Gastroesophageal sphincter (tissue), 3 donors: Measurements from ENCODE around the gene MCOLN2.
"Not testable (repeated sequence)": the region's sequence is repeated elsewhere in the genome, so short reads cannot be mapped to it uniquely, and the experiment has no call there.

ENCODE experiments used
- EP300 ChIP-seq: sonication (generic); formaldehyde crosslinking; IDR thresholded peaks from one replicate; pipeline ENCODE4 v1.6.1; 2017; ENCODE audit warnings: antibody characterized with exemption, mild to moderate bottlenecking
- POLR2A ChIP-seq, 2 donors: fragments of 450-650 bp; IDR thresholded peaks; one replicate each; pipeline ENCODE4 v1.6.1; 2017; ENCODE audit warnings: antibody characterized with exemption in 2 of 2, mild to moderate bottlenecking in 2 of 2, moderate library complexity in 1 of 2
- TF ChIP-seq, protein P1 (sequence below), 4 experiments: fragments of 200-600 bp in 2 of 4; fragments of 450-650 bp in 2 of 4; sonication (generic) in 1 of 4; IDR thresholded peaks; one replicate each; pipeline ENCODE4 v1.5.1; 2017 to 2019; ENCODE audit warnings: antibody characterized with exemption in 4 of 4, mild to moderate bottlenecking in 2 of 4, moderate library complexity in 2 of 4

GRCh38 chr1:84986561-84986960, 10.4 kb downstream of the MCOLN2 start:
- TF ChIP-seq, protein P1, sequence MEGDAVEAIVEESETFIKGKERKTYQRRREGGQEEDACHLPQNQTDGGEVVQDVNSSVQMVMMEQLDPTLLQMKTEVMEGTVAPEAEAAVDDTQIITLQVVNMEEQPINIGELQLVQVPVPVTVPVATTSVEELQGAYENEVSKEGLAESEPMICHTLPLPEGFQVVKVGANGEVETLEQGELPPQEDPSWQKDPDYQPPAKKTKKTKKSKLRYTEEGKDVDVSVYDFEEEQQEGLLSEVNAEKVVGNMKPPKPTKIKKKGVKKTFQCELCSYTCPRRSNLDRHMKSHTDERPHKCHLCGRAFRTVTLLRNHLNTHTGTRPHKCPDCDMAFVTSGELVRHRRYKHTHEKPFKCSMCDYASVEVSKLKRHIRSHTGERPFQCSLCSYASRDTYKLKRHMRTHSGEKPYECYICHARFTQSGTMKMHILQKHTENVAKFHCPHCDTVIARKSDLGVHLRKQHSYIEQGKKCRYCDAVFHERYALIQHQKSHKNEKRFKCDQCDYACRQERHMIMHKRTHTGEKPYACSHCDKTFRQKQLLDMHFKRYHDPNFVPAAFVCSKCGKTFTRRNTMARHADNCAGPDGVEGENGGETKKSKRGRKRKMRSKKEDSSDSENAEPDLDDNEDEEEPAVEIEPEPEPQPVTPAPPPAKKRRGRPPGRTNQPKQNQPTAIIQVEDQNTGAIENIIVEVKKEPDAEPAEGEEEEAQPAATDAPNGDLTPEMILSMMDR (IDR thresholded peaks at IDR 0.05), result not testable (repeated sequence)
- TF ChIP-seq POLR2A (IDR thresholded peaks at IDR 0.05); EP300: not testable (repeated sequence)
